IMR-90 (cell line): ENCODE measurements around the gene ZSCAN25. TPM values are rescaled to one million over a fixed set of nuclear protein-coding genes. Genes with fewer than 3 reads are reported as not detected.
A peak's percentile ranks its signal among the peaks of the same experiment; 100 is the strongest.
"Not testable (repeated sequence)": the region's sequence is repeated elsewhere in the genome, so short reads cannot be mapped to it uniquely, and the experiment has no call there.

Experiments used
- ATAC-seq: fragments of 200-7000 bp; cut with Tn5 transposase; 2 replicates; pipeline ENCODE4 v1.9.1; 2020; ENCODE audit warnings: low read depth, mild to moderate bottlenecking, moderate library complexity
- BruUV-seq: library from RNA; stranded (reverse); fragments of 400-500 nt; replicated peaks from 2 replicates; lab custom pipeline; 2021; lab: Mats Ljungman, UMichigan
- CTCF ChIA-PET: fragments of 300-600 bp; formaldehyde crosslinking; extraction: SDS; loops from one replicate; lab custom pipeline; 2021; ENCODE audit warnings: antibody characterized with exemption; lab: Yijun Ruan, JAX
- POLR2A ChIA-PET: fragments of 300-600 bp; sonication (Branson Sonifier 250); formaldehyde crosslinking; loops from one replicate; lab custom pipeline; 2022; ENCODE audit warnings: antibody characterized with exemption; ENCODE audit not compliant: unreplicated experiment; lab: Charles Lee
- DNase-seq: peaks from one replicate; pipeline ENCODE4 v3.0.0; 2013
- H2AFZ ChIP-seq: replicated peaks from 2 replicates; pipeline ENCODE3; 2013; ENCODE audit warnings: low read length, mild to moderate bottlenecking; ENCODE audit not compliant: poor library complexity
- H2AK5ac ChIP-seq: 2 replicates; pipeline ENCODE4 v1.6.1; 2013; ENCODE audit warnings: low read depth, low read length, inconsistent platforms
- H2AK9ac ChIP-seq: replicated peaks from 2 replicates; pipeline ENCODE3; 2013; ENCODE audit warnings: mild to moderate bottlenecking, low read depth, low read length, moderate library complexity; ENCODE audit not compliant: poor library complexity
- H2BK120ac ChIP-seq: 2 replicates; pipeline ENCODE4 v1.6.1; 2013; ENCODE audit warnings: low read depth, low read length, inconsistent platforms
- H2BK15ac ChIP-seq: 3 replicates; pipeline ENCODE4 v1.6.1; 2013; ENCODE audit warnings: low read depth, low read length, inconsistent platforms
- H2BK20ac ChIP-seq: 2 replicates; pipeline ENCODE4 v1.6.1; 2013; ENCODE audit warnings: low read depth, mild to moderate bottlenecking, inconsistent platforms, low read length, moderate library complexity
- H2BK5ac ChIP-seq: 2 replicates; pipeline ENCODE4 v1.6.1; 2013; ENCODE audit warnings: mild to moderate bottlenecking, low read depth, low read length, inconsistent platforms; ENCODE audit not compliant: poor library complexity, severe bottlenecking
- H3K14ac ChIP-seq: replicated peaks from 2 replicates; pipeline ENCODE4 v1.6.1; 2013; ENCODE audit warnings: low read depth, low read length, inconsistent platforms
- H3K18ac ChIP-seq: 2 replicates; pipeline ENCODE4 v1.6.1; 2013; ENCODE audit warnings: low read depth, low read length, control low read depth
- H3K23ac ChIP-seq: 2 replicates; pipeline ENCODE4 v1.6.1; 2013; ENCODE audit warnings: low read depth, low read length, inconsistent platforms
- H3K27ac ChIP-seq: 2 replicates; pipeline ENCODE4 v1.5.1; 2013; ENCODE audit warnings: mild to moderate bottlenecking, control low read depth, low read length; ENCODE audit not compliant: insufficient read depth
- H3K27me3 ChIP-seq: 2 replicates; pipeline ENCODE4 v1.6.1; 2013; ENCODE audit warnings: low read length; ENCODE audit not compliant: control insufficient read depth, insufficient read depth
- H3K36me3 ChIP-seq: 2 replicates; pipeline ENCODE4 v1.6.1; 2013; ENCODE audit warnings: low read length, mixed read lengths; ENCODE audit not compliant: control insufficient read depth, insufficient read depth
- H3K4ac ChIP-seq: 2 replicates; pipeline ENCODE4 v1.6.1; 2013; ENCODE audit warnings: low read depth, low read length, inconsistent platforms
- H3K4me1 ChIP-seq: 2 replicates; pipeline ENCODE4 v1.6.1; 2013; ENCODE audit warnings: low read length, mixed read lengths; ENCODE audit not compliant: control insufficient read depth, insufficient read depth
- H3K4me2 ChIP-seq: 2 replicates; pipeline ENCODE4 v1.6.1; 2013; ENCODE audit warnings: low read depth, mild to moderate bottlenecking, control low read depth, low read length, moderate library complexity
- H3K4me3 ChIP-seq: 2 replicates; pipeline ENCODE4 v1.5.1; 2013; ENCODE audit warnings: low read depth, mild to moderate bottlenecking, control low read depth, low read length, moderate library complexity; ENCODE audit not compliant: insufficient read depth
- H3K56ac ChIP-seq: 2 replicates; pipeline ENCODE4 v1.6.1; 2013; ENCODE audit warnings: low read length, inconsistent platforms; ENCODE audit not compliant: insufficient read depth; ENCODE audit errors: extremely low read depth
- H3K79me1 ChIP-seq, 2 experiments: 2 replicates each; pipeline ENCODE4 v1.6.1; 2013; ENCODE audit warnings: low read length in 2 of 2, inconsistent platforms in 1 of 2, low read depth in 1 of 2
- H3K9ac ChIP-seq: 2 replicates; pipeline ENCODE4 v1.6.1; 2013; ENCODE audit warnings: low read depth, low read length, control low read depth
- H3K9me1 ChIP-seq: 2 replicates; pipeline ENCODE4 v1.6.1; 2013; ENCODE audit warnings: low read length, inconsistent platforms; ENCODE audit not compliant: insufficient read depth
- H3K9me3 ChIP-seq: 2 replicates; pipeline ENCODE4 v1.6.1; 2013; ENCODE audit warnings: low read length; ENCODE audit not compliant: control insufficient read depth, insufficient read depth
- H4K20me1 ChIP-seq: 2 replicates; pipeline ENCODE4 v1.6.1; 2013; ENCODE audit warnings: low read length, inconsistent platforms; ENCODE audit not compliant: insufficient read depth
- H4K5ac ChIP-seq: 2 replicates; pipeline ENCODE4 v1.6.1; 2013; ENCODE audit warnings: mild to moderate bottlenecking, low read depth, low read length, control low read depth
- H4K8ac ChIP-seq, 2 experiments: 2 replicates each; pipeline ENCODE4 v1.6.1; 2013; ENCODE audit warnings: low read depth in 2 of 2, low read length in 2 of 2, control low read depth in 1 of 2, inconsistent platforms in 1 of 2
- H4K91ac ChIP-seq: 2 replicates; pipeline ENCODE4 v1.6.1; 2013; ENCODE audit warnings: low read depth, low read length, inconsistent platforms; ENCODE audit not compliant: insufficient read depth
- WGBS, 2 experiments: methylation state at CpG; one replicate each; pipeline versions ENCODE4 v1.1.5 to v1.1.7; 2013; ENCODE audit warnings: missing lambda C conversion rate in 2 of 2; ENCODE audit not compliant: insufficient read length in 1 of 2; ENCODE audit errors: extremely low coverage in 2 of 2; 5-methylcytosine and 5-hydroxymethylcytosine counted together
- dilution Hi-C: fragments of 300-500 bp; cut with HindIII; formaldehyde crosslinking; loops from one replicate; pipeline ENCODE4 v1.14.3; 2018; ENCODE audit warnings: low sequenced_read_pairs; ENCODE audit not compliant: unreplicated experiment
- in situ Hi-C: fragments of 300-500 bp; cut with MboI; formaldehyde crosslinking; loops from 3 replicates; pipeline ENCODE4 v1.14.3; 2019; ENCODE audit warnings: low sequenced_read_pairs, inconsistent platforms, mixed read lengths
- intact Hi-C: fragments of 100-400 bp; cut with micrococcal nuclease; formaldehyde crosslinking; loops from 2 replicates; pipeline ENCODE4 v1.10.0; 2022
- polyA plus RNA-seq, 3 experiments: library from polyadenylated mRNA; depleted of rRNA; stranded (reverse); fragments of >200 nt; gene quantifications; 2 replicates each; pipeline ENCODE4 v1.2.3, GENCODE V29; 2012; ENCODE audit warnings: low replicate concordance in 1 of 3
- total RNA-seq: library from RNA; depleted of rRNA; stranded (reverse); fragments of >200 nt; gene quantifications from 2 replicates; pipeline ENCODE4 v1.2.3, GENCODE V29; 2012

ZSCAN25 gene
- total and polyA plus RNA-seq, 2 of the 4 experiments (the other 2 are of a cell fraction), result 6.2 to 9.0 TPM

- H3K9me3 ChIP-seq, H2BK20ac ChIP-seq, intact Hi-C loops, H3K27ac ChIP-seq, dilution Hi-C loops, H2AK9ac ChIP-seq, H2AK5ac ChIP-seq, H3K56ac ChIP-seq, H2BK120ac ChIP-seq, H2AFZ ChIP-seq, H3K36me3 ChIP-seq, H3K9me1 ChIP-seq, H3K27me3 ChIP-seq, H4K91ac ChIP-seq, ATAC-seq, POLR2A ChIA-PET, DNase-seq, H3K4me1 ChIP-seq, H2BK15ac ChIP-seq, in situ Hi-C loops, H4K20me1 ChIP-seq, H2BK5ac ChIP-seq, BruUV-seq, H3K18ac ChIP-seq, H3K4ac ChIP-seq: not testable (repeated sequence)
- Histone ChIP-seq H3K4me2 (peak overlapping the region; percentile 98), H3K14ac (peak overlapping the region; percentile 72; the same call in 1 of the 2 replicates), H4K5ac (peak overlapping the region; percentile 86; the same call in 1 of the 2 replicates), H3K4me3 (peak overlapping the region; percentile 68), H3K9ac (peak overlapping the region; percentile 69; the same call in 1 of the 2 replicates), H3K23ac (peak overlapping the region; percentile 81), H4K8ac (peak overlapping the region; percentile 54 to 85; a peak in 3 of 4 replicates), H3K79me1 (peaks cover 7 to 14% of the 10 kb centered on the region in 2 experiments; a peak in 3 of 4 replicates)
- WGBS, 2 experiments, result no CpG with 5 or more reads among the region's 4 CpGs
- CTCF ChIA-PET, result interaction anchor here (0.8 to 1.0 kb wide), 2 partner anchors 35 to 55 kb away, joined by 3 to 4 read pairs; no protein-coding TSS in a partner anchor
Observed at GRCh38 chr7:99580778-99581332, 35.9 kb upstream of the ZSCAN25 start.
